ENCODE measurements around the gene TMEM183A. TPM values are rescaled to one million over a fixed set of nuclear protein-coding genes. Genes with fewer than 3 reads are reported as not detected.

The TMEM183A gene
- total and polyA plus RNA-seq, 9 of the 15 experiments (the other 6 are each of a cell fraction or from before 2014, with no cell fraction given) = 23.4 to 190 (median 124) TPM

DNA sequence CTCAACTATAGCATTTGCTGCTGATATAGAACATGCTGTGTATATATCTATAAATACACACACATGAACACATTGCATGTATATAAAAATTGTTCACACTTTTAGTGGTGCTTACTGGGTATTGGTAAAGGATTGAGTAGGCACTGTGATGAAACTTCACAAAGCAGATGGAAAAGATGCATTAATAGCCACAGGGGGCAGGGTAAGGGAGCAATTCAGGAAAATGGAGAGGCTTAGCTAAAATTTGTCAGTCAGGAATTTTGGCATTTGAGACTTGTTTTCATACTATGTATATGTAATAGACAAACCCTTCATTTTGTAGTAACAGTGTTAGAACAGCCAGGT, 18.5 kb downstream of the TMEM183A start:
- intact Hi-C loops (cut with micrococcal nuclease) (no loop called here), in situ Hi-C loops (cut with MboI) (no loop called here)
- no TSS peak for BruUV-seq (replicated peaks)
- no peaks in the 10 kb centered on the region for H3K9me1 ChIP-seq (ENCODE audit: control insufficient read depth, insufficient read depth, low read length)
- H3K27ac ChIP-seq (ENCODE audit: extremely low read depth, low read depth, low read length) = peak overlapping the region; percentile 72
- POLR2A ChIA-PET = interaction anchor here (0.5 to 4.5 kb wide), 13 partner anchors 8 to 789 kb away, joined by 3 to 22 read pairs (median 4); partner anchors contain the start of gene TMEM183A
- FAIRE-seq = no peak
- H3K79me2 ChIP-seq (ENCODE audit: control insufficient read depth, insufficient read depth, low read length) = no peaks in the 10 kb centered on the region
- ATAC-seq = no peak
- no peak overlapping the region for H3K4me3 ChIP-seq
- peak overlapping the region in 1 of 2 experiments; percentile 36; a peak in 2 of 4 replicates for H3K9ac ChIP-seq (ENCODE audit: insufficient read depth in 1 of 2, low read depth in 2 of 2, low read length in 2 of 2)
- H4K20me1 ChIP-seq (replicated peaks; ENCODE audit: control insufficient read depth, insufficient read depth, low read length) = no peaks in the 10 kb centered on the region
- H3K36me3 ChIP-seq (ENCODE audit: control insufficient read depth, insufficient read depth, low read length) = peaks cover 48% of the 10 kb centered on the region
- CTCF ChIA-PET (ENCODE audit: low intra/inter-chr PET ratio) = no interaction called here
- no peak for DNase-seq (ENCODE audit: extremely low read depth in 1 of 4, low spot score in 3 of 4)
- no peaks in the 10 kb centered on the region for H3K27me3 ChIP-seq (ENCODE audit: control insufficient read depth in 2 of 2, insufficient read depth in 2 of 2, low read length in 2 of 2)
- no peak for TF ChIP-seq RBM17 (IDR thresholded peaks at IDR 0.05; ENCODE audit: borderline replicate concordance, low read depth, low read length)
- peak; percentile 39; the same call in 1 of the 2 replicates for TF ChIP-seq POLR2A (conservative IDR thresholded peaks at IDR 0.05)
- no peak for TF ChIP-seq TBL1XR1 (IDR thresholded peaks at IDR 0.05; ENCODE audit: low read length in 2 of 2)
- peak; percentile 8; the same call in 1 of the 2 replicates for TF ChIP-seq PTTG1 (tag; IDR thresholded peaks at IDR 0.05; ENCODE audit: low read depth)
- 0 out of 2 replicates have a peak, but pooled peaks have one; percentile 52 for TF ChIP-seq FOSL1 (tag; conservative IDR thresholded peaks at IDR 0.05)
- TF ChIP-seq ZNF436 (CRISPR knock-in tag; IDR thresholded peaks at IDR 0.05) = no peak
- TF ChIP-seq RB1 (IDR thresholded peaks at IDR 0.05; ENCODE audit: low read depth) = no peak
- TF ChIP-seq COPS2 (conservative IDR thresholded peaks at IDR 0.05) = no peak
- no peak for TF ChIP-seq CGGBP1 (CRISPR knock-in tag; IDR thresholded peaks at IDR 0.05)
- no peak for TF ChIP-seq IRF2 (CRISPR knock-in tag; IDR thresholded peaks at IDR 0.05)
- TF ChIP-seq LEF1 (IDR thresholded peaks at IDR 0.05) = no peak
- TF ChIP-seq ZNF174 (CRISPR knock-in tag; IDR thresholded peaks at IDR 0.05) = no peak
- no peaks in the 10 kb centered on the region for H3K9me3 ChIP-seq (replicated peaks; ENCODE audit: control insufficient read depth, insufficient read depth, low read depth, low read length)
- peaks cover 11 to 27% of the 10 kb centered on the region in 2 experiments; a peak in 4 of 5 replicates for H3K4me1 ChIP-seq (replicated peaks in 1 of 2; ENCODE audit: control insufficient read depth in 2 of 2, insufficient read depth in 2 of 2, low read length in 2 of 2)
- H3K4me2 ChIP-seq (ENCODE audit: insufficient read depth, low read length) = peak overlapping the region; percentile 59; the same call in 1 of the 2 replicates
- H2AFZ ChIP-seq (ENCODE audit: low read depth, low read length) = peak overlapping the region; percentile 99
